Astrocyte of the cerebellum (primary cell): ENCODE measurements around the gene NEO1.

ENCODE experiments used
- DNase-seq: peaks from one replicate; pipeline ENCODE4 v3.0.0-alpha.2; 2011; ENCODE audit warnings: low read depth
- H3K4me3 ChIP-seq: 2 replicates; pipeline ENCODE4 v1.5.1; 2011; ENCODE audit warnings: mild to moderate bottlenecking, low read depth, low read length, moderate library complexity
- CTCF ChIP-seq: IDR thresholded peaks from 2 replicates; pipeline ENCODE4 v1.5.1; 2012; ENCODE audit warnings: low read length, low read depth, moderate library complexity, mild to moderate bottlenecking; ENCODE audit errors: missing control alignments
- in situ Hi-C: cut with HindIII; loops from 2 replicates; pipeline ENCODE4 v1.10.0; 2017; ENCODE audit warnings: low sequenced_read_pairs

NEO1 gene

GRCh38 chr15:73065114-73065513 is 12.9 kb downstream of the NEO1 start:
- TF ChIP-seq CTCF = no peak
- no peak overlapping the region for H3K4me3 ChIP-seq
- in situ Hi-C loops = no loop called here
- DNase-seq = no peak

- no peak for DNase-seq
- TF ChIP-seq CTCF = no peak
- no peak overlapping the region for H3K4me3 ChIP-seq
- in situ Hi-C loops = no loop called here
Measured at GRCh38 chr15:73069109-73069508, 16.8 kb downstream of the NEO1 start.

- in situ Hi-C loops = no loop called here
- H3K4me3 ChIP-seq = no peak overlapping the region
- TF ChIP-seq CTCF = no peak
- no peak for DNase-seq
Measured at GRCh38 chr15:73072894-73073293, 20.6 kb downstream of the NEO1 start.

- DNase-seq = no peak
- no peak for TF ChIP-seq CTCF
- in situ Hi-C loops = no loop called here
- H3K4me3 ChIP-seq = no peak overlapping the region
Measured at GRCh38 chr15:73074241-73074640, 22.0 kb downstream of the NEO1 start.

GRCh38 chr15:73075160-73075859 is 23.0 kb downstream of the NEO1 start:
- DNase-seq = no peak
- TF ChIP-seq CTCF = no peak
- H3K4me3 ChIP-seq = no peak overlapping the region
- in situ Hi-C loops = no loop called here

GRCh38 chr15:73078291-73078690 is 26.0 kb downstream of the NEO1 start:
- H3K4me3 ChIP-seq = no peak overlapping the region
- in situ Hi-C loops = no loop called here
- DNase-seq = no peak
- no peak for TF ChIP-seq CTCF
